HEK293 (cell line): ENCODE measurements around the gene ANKRD63.

ENCODE experiments used
- GLIS2 ChIP-seq: fragments of 450-650 bp; formaldehyde crosslinking; IDR thresholded peaks from 2 replicates; pipeline ENCODE4 v1.5.1; 2016; ENCODE audit warnings: missing biosample characterization, missing genetic modification characterization
- HOXA7 ChIP-seq: sonication (generic); formaldehyde crosslinking; IDR thresholded peaks from 2 replicates; pipeline ENCODE4 v1.8.1; 2022; ENCODE audit warnings: missing genetic modification reagents, borderline replicate concordance
- KLF1 ChIP-seq: fragments of 450-650 bp; formaldehyde crosslinking; IDR thresholded peaks from 2 replicates; pipeline ENCODE4 v1.5.1; 2016; ENCODE audit warnings: missing biosample characterization, missing genetic modification characterization
- KLF9 ChIP-seq: fragments of 450-650 bp; formaldehyde crosslinking; IDR thresholded peaks from 2 replicates; pipeline ENCODE4 v1.5.1; 2016; ENCODE audit warnings: missing biosample characterization, missing genetic modification characterization, low read depth
- PRDM10 ChIP-seq: fragments of 450-650 bp; formaldehyde crosslinking; IDR thresholded peaks from 2 replicates; pipeline ENCODE4 v1.5.1; 2016; ENCODE audit warnings: missing biosample characterization, missing genetic modification characterization
- PRDM2 ChIP-seq: fragments of 450-650 bp; formaldehyde crosslinking; IDR thresholded peaks from 2 replicates; pipeline ENCODE4 v1.5.1; 2016; ENCODE audit warnings: missing biosample characterization, missing genetic modification characterization, borderline replicate concordance
- ZBTB26 ChIP-seq: fragments of 450-650 bp; formaldehyde crosslinking; optimal IDR thresholded peaks from 2 replicates; pipeline ENCODE3; 2016; ENCODE audit warnings: missing biosample characterization, mild to moderate bottlenecking, missing genetic modification characterization
- ZBTB48 ChIP-seq: fragments of 450-650 bp; formaldehyde crosslinking; IDR thresholded peaks from 2 replicates; pipeline ENCODE4 v1.5.1; 2016; ENCODE audit warnings: missing biosample characterization, missing genetic modification characterization
- ZBTB6 ChIP-seq: fragments of 450-650 bp; formaldehyde crosslinking; IDR thresholded peaks from 2 replicates; pipeline ENCODE4 v1.5.1; 2017; ENCODE audit warnings: missing biosample characterization, missing genetic modification characterization
- ZIC2 ChIP-seq: fragments of 450-650 bp; formaldehyde crosslinking; IDR thresholded peaks from 2 replicates; pipeline ENCODE4 v1.5.1; 2016; ENCODE audit warnings: missing biosample characterization, missing genetic modification characterization
- ZNF155 ChIP-seq: fragments of 450-650 bp; formaldehyde crosslinking; IDR thresholded peaks from 2 replicates; pipeline ENCODE4 v1.5.1; 2016; ENCODE audit warnings: missing biosample characterization, missing genetic modification characterization
- ZNF621 ChIP-seq: fragments of 450-650 bp; formaldehyde crosslinking; IDR thresholded peaks from 2 replicates; pipeline ENCODE4 v1.5.1; 2017; ENCODE audit warnings: missing biosample characterization, missing genetic modification characterization
- ZNF670 ChIP-seq: fragments of 450-650 bp; formaldehyde crosslinking; IDR thresholded peaks from 2 replicates; pipeline ENCODE4 v1.5.1; 2016; ENCODE audit warnings: missing biosample characterization, missing genetic modification characterization, low read depth
- TF ChIP-seq, protein P1 (sequence below): fragments of 450-650 bp; formaldehyde crosslinking; IDR thresholded peaks from 2 replicates; pipeline ENCODE4 v1.5.1; 2017; ENCODE audit warnings: missing biosample characterization, missing genetic modification characterization
- TF ChIP-seq, protein P2 (sequence below): fragments of 450-650 bp; formaldehyde crosslinking; IDR thresholded peaks from 2 replicates; pipeline ENCODE4 v1.5.1; 2016; ENCODE audit warnings: missing biosample characterization, missing genetic modification characterization
- TF ChIP-seq, protein P3 (sequence below): fragments of 450-650 bp; formaldehyde crosslinking; conservative IDR thresholded peaks from 2 replicates; pipeline ENCODE4 v1.5.1; 2016; ENCODE audit warnings: low read depth, missing biosample characterization, missing genetic modification characterization

The ANKRD63 gene

DNA sequence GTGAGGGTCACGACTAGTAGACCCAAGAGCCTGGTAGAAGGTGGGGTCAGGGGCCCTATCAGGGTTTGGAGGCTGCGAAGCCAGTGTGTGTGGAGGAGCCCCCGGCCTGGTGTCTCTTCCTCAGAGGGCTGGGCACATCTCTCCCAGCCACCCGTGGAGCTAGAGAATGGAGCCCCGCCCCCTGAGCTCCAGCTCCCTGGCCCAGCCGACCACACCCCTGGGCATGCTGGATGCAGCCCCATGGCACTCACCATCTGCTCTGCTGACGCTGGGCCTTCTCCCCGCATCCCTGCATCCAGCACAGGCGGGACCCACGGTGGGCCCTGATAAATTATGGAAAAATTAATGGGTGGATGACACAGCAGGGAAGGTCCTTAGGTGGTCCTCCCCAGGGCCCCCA, 17.5 kb downstream of the ANKRD63 start (continued):
- TF ChIP-seq, protein P1, sequence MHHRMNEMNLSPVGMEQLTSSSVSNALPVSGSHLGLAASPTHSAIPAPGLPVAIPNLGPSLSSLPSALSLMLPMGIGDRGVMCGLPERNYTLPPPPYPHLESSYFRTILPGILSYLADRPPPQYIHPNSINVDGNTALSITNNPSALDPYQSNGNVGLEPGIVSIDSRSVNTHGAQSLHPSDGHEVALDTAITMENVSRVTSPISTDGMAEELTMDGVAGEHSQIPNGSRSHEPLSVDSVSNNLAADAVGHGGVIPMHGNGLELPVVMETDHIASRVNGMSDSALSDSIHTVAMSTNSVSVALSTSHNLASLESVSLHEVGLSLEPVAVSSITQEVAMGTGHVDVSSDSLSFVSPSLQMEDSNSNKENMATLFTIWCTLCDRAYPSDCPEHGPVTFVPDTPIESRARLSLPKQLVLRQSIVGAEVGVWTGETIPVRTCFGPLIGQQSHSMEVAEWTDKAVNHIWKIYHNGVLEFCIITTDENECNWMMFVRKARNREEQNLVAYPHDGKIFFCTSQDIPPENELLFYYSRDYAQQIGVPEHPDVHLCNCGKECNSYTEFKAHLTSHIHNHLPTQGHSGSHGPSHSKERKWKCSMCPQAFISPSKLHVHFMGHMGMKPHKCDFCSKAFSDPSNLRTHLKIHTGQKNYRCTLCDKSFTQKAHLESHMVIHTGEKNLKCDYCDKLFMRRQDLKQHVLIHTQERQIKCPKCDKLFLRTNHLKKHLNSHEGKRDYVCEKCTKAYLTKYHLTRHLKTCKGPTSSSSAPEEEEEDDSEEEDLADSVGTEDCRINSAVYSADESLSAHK (tag by site-specific recombination), result no peak
- no peak for TF ChIP-seq PRDM2 (tag by site-specific recombination)
- TF ChIP-seq HOXA7, result no peak
- no peak for TF ChIP-seq ZIC2
- peak; percentile 44; the same call in 1 of the 2 replicates for TF ChIP-seq KLF9 (tag by site-specific recombination)
- peak; percentile 85 for TF ChIP-seq PRDM10 (tag by site-specific recombination)
- peak; percentile 62 for TF ChIP-seq KLF1 (tag by site-specific recombination)
- TF ChIP-seq ZNF670 (tag by site-specific recombination), result no peak
- no peak for TF ChIP-seq ZBTB26 (tag by site-specific recombination)
- TF ChIP-seq GLIS2 (tag by site-specific recombination), result no peak
- no peak for TF ChIP-seq ZNF621 (tag by site-specific recombination)
- TF ChIP-seq, protein P2, sequence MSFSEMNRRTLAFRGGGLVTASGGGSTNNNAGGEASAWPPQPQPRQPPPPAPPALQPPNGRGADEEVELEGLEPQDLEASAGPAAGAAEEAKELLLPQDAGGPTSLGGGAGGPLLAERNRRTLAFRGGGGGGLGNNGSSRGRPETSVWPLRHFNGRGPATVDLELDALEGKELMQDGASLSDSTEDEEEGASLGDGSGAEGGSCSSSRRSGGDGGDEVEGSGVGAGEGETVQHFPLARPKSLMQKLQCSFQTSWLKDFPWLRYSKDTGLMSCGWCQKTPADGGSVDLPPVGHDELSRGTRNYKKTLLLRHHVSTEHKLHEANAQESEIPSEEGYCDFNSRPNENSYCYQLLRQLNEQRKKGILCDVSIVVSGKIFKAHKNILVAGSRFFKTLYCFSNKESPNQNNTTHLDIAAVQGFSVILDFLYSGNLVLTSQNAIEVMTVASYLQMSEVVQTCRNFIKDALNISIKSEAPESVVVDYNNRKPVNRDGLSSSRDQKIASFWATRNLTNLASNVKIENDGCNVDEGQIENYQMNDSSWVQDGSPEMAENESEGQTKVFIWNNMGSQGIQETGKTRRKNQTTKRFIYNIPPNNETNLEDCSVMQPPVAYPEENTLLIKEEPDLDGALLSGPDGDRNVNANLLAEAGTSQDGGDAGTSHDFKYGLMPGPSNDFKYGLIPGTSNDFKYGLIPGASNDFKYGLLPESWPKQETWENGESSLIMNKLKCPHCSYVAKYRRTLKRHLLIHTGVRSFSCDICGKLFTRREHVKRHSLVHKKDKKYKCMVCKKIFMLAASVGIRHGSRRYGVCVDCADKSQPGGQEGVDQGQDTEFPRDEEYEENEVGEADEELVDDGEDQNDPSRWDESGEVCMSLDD (tag by site-specific recombination), result no peak
- TF ChIP-seq ZNF155 (tag by site-specific recombination), result no peak
- TF ChIP-seq ZBTB48 (tag by site-specific recombination), result no peak
- TF ChIP-seq, protein P3, sequence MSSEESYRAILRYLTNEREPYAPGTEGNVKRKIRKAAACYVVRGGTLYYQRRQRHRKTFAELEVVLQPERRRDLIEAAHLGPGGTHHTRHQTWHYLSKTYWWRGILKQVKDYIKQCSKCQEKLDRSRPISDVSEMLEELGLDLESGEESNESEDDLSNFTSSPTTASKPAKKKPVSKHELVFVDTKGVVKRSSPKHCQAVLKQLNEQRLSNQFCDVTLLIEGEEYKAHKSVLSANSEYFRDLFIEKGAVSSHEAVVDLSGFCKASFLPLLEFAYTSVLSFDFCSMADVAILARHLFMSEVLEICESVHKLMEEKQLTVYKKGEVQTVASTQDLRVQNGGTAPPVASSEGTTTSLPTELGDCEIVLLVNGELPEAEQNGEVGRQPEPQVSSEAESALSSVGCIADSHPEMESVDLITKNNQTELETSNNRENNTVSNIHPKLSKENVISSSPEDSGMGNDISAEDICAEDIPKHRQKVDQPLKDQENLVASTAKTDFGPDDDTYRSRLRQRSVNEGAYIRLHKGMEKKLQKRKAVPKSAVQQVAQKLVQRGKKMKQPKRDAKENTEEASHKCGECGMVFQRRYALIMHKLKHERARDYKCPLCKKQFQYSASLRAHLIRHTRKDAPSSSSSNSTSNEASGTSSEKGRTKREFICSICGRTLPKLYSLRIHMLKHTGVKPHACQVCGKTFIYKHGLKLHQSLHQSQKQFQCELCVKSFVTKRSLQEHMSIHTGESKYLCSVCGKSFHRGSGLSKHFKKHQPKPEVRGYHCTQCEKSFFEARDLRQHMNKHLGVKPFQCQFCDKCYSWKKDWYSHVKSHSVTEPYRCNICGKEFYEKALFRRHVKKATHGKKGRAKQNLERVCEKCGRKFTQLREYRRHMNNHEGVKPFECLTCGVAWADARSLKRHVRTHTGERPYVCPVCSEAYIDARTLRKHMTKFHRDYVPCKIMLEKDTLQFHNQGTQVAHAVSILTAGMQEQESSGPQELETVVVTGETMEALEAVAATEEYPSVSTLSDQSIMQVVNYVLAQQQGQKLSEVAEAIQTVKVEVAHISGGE (tag by site-specific recombination), result no peak
- peak; percentile 16; the same call in 1 of the 2 replicates for TF ChIP-seq ZBTB6
